HepG2 (cell line): ENCODE data around the gene LYPLA2. TPM values are rescaled to one million over a fixed set of nuclear protein-coding genes. Genes with fewer than 3 reads are reported as not detected.
A peak's percentile ranks its signal among the peaks of the same experiment; 100 is the strongest.

Source experiments
- ATAC-seq: fragments of 200-7000 bp; cut with Tn5 transposase; 3 replicates; pipeline ENCODE4 v1.9.1; 2020; ENCODE audit warnings: mild to moderate bottlenecking, moderate library complexity
- BruUV-seq: library from RNA; stranded (reverse); fragments of 400-500 nt; replicated peaks from 2 replicates; lab custom pipeline; 2021; lab: Mats Ljungman, UMichigan
- CTCF ChIA-PET: fragments of 300-600 bp; formaldehyde crosslinking; extraction: SDS; loops from one replicate; lab custom pipeline; 2021; ENCODE audit warnings: low total read pairs, inconsistent platforms, low intra/inter-chr PET ratio; lab: Yijun Ruan, JAX
- POLR2A ChIA-PET: fragments of 350-600 bp; sonication (Branson Sonifier 250); formaldehyde crosslinking; loops from one replicate; lab custom pipeline; 2020; ENCODE audit warnings: antibody characterized with exemption, inconsistent platforms; lab: Yijun Ruan, JAX
- DNase-seq: peaks from one replicate; pipeline ENCODE4 v3.0.0-alpha.2; 2015; ENCODE audit warnings: low spot score
- FAIRE-seq: peaks from 3 replicates; lab custom pipeline; 2011; peaks lifted over from hg19 to GRCh38; lab: Jason Lieb, UNC
- H2AFZ ChIP-seq: one replicate; pipeline ENCODE4 v1.6.1; 2011; ENCODE audit warnings: low read length, inconsistent platforms
- H3K27ac ChIP-seq: fragments of 300-600 bp; 3 replicates; pipeline ENCODE4 v1.8.0; 2011; ENCODE audit warnings: mixed run types, mild to moderate bottlenecking, mixed read lengths, low read length, inconsistent platforms; ENCODE audit not compliant: insufficient read depth; ENCODE audit errors: extremely low read length
- H3K27me3 ChIP-seq, 2 experiments: fragments of 200-600 bp in 1 of 2; 2 replicates in 1 of 2; 3 replicates in 1 of 2; pipeline versions ENCODE4 v1.6.0 to v1.8.0; 2011; ENCODE audit warnings: low read length in 2 of 2, mild to moderate bottlenecking in 2 of 2, moderate library complexity in 2 of 2, inconsistent platforms in 1 of 2; ENCODE audit not compliant: insufficient read depth in 2 of 2, control insufficient read depth in 1 of 2
- H3K36me3 ChIP-seq, 2 experiments: fragments of 200-600 bp in 1 of 2; replicated peaks in 1 of 2; 2 replicates in 1 of 2; 3 replicates in 1 of 2; pipeline versions ENCODE4 v1.5.1 to v1.8.0; 2011; ENCODE audit warnings: low read length in 2 of 2, inconsistent platforms in 1 of 2; ENCODE audit not compliant: insufficient read depth in 2 of 2, control insufficient read depth in 1 of 2
- H3K4me1 ChIP-seq: 2 replicates; pipeline ENCODE4 v1.5.1; 2012; ENCODE audit warnings: low read length, inconsistent platforms; ENCODE audit not compliant: insufficient read depth
- H3K4me2 ChIP-seq: 2 replicates; pipeline ENCODE4 v1.6.0; 2011; ENCODE audit warnings: low read depth, low read length, inconsistent platforms
- H3K4me3 ChIP-seq, 3 experiments: fragments of 200-600 bp in 1 of 3; sonication (generic), shearing (Covaris generic) in 1 of 3; replicated peaks in 1 of 3; 2 replicates each; pipeline ENCODE4 v1.5.1; 2011 to 2016; ENCODE audit warnings: low read length in 3 of 3, inconsistent platforms in 2 of 3, low read depth in 2 of 3, mild to moderate bottlenecking in 2 of 3, control low read depth in 1 of 3, mixed read lengths in 1 of 3; ENCODE audit not compliant: insufficient read depth in 1 of 3
- H3K79me2 ChIP-seq: one replicate; pipeline ENCODE4 v1.6.1; 2011; ENCODE audit warnings: low read length, inconsistent platforms; ENCODE audit not compliant: insufficient read depth
- H3K9ac ChIP-seq: 2 replicates; pipeline ENCODE4 v1.6.0; 2011; ENCODE audit warnings: mild to moderate bottlenecking, low read depth, low read length, inconsistent platforms; ENCODE audit not compliant: insufficient read depth
- H3K9me3 ChIP-seq: 2 replicates; pipeline ENCODE4 v1.5.1; 2012; ENCODE audit warnings: mild to moderate bottlenecking, low read length
- H4K20me1 ChIP-seq: 2 replicates; pipeline ENCODE4 v1.6.0; 2011; ENCODE audit warnings: inconsistent platforms, mild to moderate bottlenecking, low read length, moderate library complexity; ENCODE audit not compliant: insufficient read depth
- AGO2 ChIP-seq: fragments of 200-400 bp; formaldehyde crosslinking; optimal IDR thresholded peaks from 2 replicates; pipeline ENCODE3; 2017; ENCODE audit warnings: mild to moderate bottlenecking, low read depth, low read length, moderate library complexity
- CTCF ChIP-seq: sonication (generic); formaldehyde crosslinking; IDR thresholded peaks from 2 replicates; pipeline ENCODE4 v1.5.0; 2020; ENCODE audit warnings: mild to moderate bottlenecking, missing genetic modification reagents, moderate library complexity
- KLF6 ChIP-seq: IDR thresholded peaks from 2 replicates; pipeline ENCODE4 v1.8.0; 2016; ENCODE audit warnings: missing biosample characterization, missing genetic modification reagents
- NONO ChIP-seq, 2 experiments: fragments of 450-650 bp in 1 of 2; sonication (generic) in 1 of 2; formaldehyde crosslinking in 1 of 2; IDR thresholded peaks in 1 of 2; conservative IDR thresholded peaks in 1 of 2; 2 replicates each; pipeline versions ENCODE4 v1.6.1 to v1.8.0; 2017 to 2022; ENCODE audit warnings: mild to moderate bottlenecking in 1 of 2, missing genetic modification reagents in 1 of 2, moderate library complexity in 1 of 2
- POLR2AphosphoS5 ChIP-seq: IDR thresholded peaks from 2 replicates; pipeline ENCODE4 v1.6.1; 2012; ENCODE audit warnings: low read depth, low read length
- RBM39 ChIP-seq: fragments of 200-400 bp; formaldehyde crosslinking; IDR thresholded peaks from one replicate; pipeline ENCODE4 v1.6.1; 2018; ENCODE audit warnings: antibody characterized with exemption, mild to moderate bottlenecking, low read depth, low read length; ENCODE audit not compliant: poor library complexity, severe bottlenecking
- SETDB1 ChIP-seq: sonication (generic); formaldehyde crosslinking; IDR thresholded peaks from 2 replicates; pipeline ENCODE4 v1.5.1; 2020; ENCODE audit warnings: missing genetic modification reagents, mild to moderate bottlenecking, borderline replicate concordance
- TFDP2 ChIP-seq: sonication (generic); formaldehyde crosslinking; IDR thresholded peaks from 2 replicates; pipeline ENCODE4 v1.4.0; 2020; ENCODE audit warnings: missing genetic modification reagents
- ZBTB33 ChIP-seq: sonication (generic); formaldehyde crosslinking; IDR thresholded peaks from 2 replicates; pipeline ENCODE4 v1.4.0; 2020; ENCODE audit warnings: missing genetic modification reagents
- ZBTB38 ChIP-seq: sonication (generic); formaldehyde crosslinking; IDR thresholded peaks from 2 replicates; pipeline ENCODE4 v1.5.1; 2020; ENCODE audit warnings: mild to moderate bottlenecking, missing genetic modification reagents
- ZMAT3 ChIP-seq: sonication (generic); formaldehyde crosslinking; conservative IDR thresholded peaks from 2 replicates; pipeline ENCODE4 v1.7.0; 2021; ENCODE audit warnings: missing genetic modification reagents
- WGBS: methylation state at CpG from one replicate; pipeline ENCODE4 v1.1.6; 2017; ENCODE audit warnings: low lambda C conversion rate; 5-methylcytosine and 5-hydroxymethylcytosine counted together
- in situ Hi-C: cut with HindIII; loops from 2 replicates; pipeline ENCODE4 v1.10.0; 2017; ENCODE audit warnings: low pct_unique_long_range_greater_than_20kb; ENCODE audit not compliant: extremely low pct_ligation_motif_present
- intact Hi-C: fragments of 100-400 bp; cut with micrococcal nuclease; formaldehyde crosslinking; loops from one replicate; pipeline ENCODE4 v1.10.0; 2022; ENCODE audit not compliant: unreplicated experiment
- polyA plus RNA-seq, 8 experiments: library from polyadenylated mRNA; depleted of rRNA in 3 of 8; stranded (reverse) in 7 of 8; unstranded in 1 of 8; fragments of >200 nt; fragmentation: Illumina TruSeq in 4 of 8; extraction: Trizol in 4 of 8; gene quantifications; 2 replicates each; pipeline versions ENCODE4 v1.2.1 to v1.2.3, GENCODE V29; 2011 to 2016; ENCODE audit warnings: low read depth in 4 of 8, missing spikeins in 1 of 8, mixed read lengths in 1 of 8; ENCODE audit not compliant: insufficient read depth in 1 of 8
- total RNA-seq, 5 experiments: library from RNA; depleted of rRNA; stranded (reverse); fragments of >200 nt; fragmentation: Illumina TruSeq; extraction: Trizol; gene quantifications; 2 replicates each; pipeline ENCODE4 v1.2.3, GENCODE V29; 2016; ENCODE audit warnings: low read depth in 1 of 5

LYPLA2 gene
- total and polyA plus RNA-seq, 2 of the 13 experiments (the other 11 are each of a cell fraction or from before 2014, with no cell fraction given): 72.1 to 73.2 TPM

GRCh38 chr1:23798662-23799142, 7.8 kb downstream of the LYPLA2 start:
- Histone ChIP-seq H3K27ac (peak overlapping the region; percentile 95), H4K20me1 (peaks cover 9% of the 10 kb centered on the region; the same call in 1 of the 2 replicates), H3K4me3 (peak overlapping the region in 1 of 3 experiments; percentile 92; a peak in 2 of 6 replicates), H3K4me1 (peaks cover 47% of the 10 kb centered on the region), H3K9me3 (no peaks in the 10 kb centered on the region), H3K9ac (peak overlapping the region; percentile 93), H3K36me3 (peaks cover 9 to 35% of the 10 kb centered on the region in 2 experiments; a peak in 4 of 5 replicates)
- CTCF ChIA-PET: no interaction called here
- no peak for FAIRE-seq
- WGBS: 100% methylated on average over 3 of the region's 12 CpGs
- TF ChIP-seq POLR2AphosphoS5 (peak; percentile 29; the same call in 1 of the 2 replicates), ZBTB33 (peak; percentile 91), RBM39 (peak; percentile 7), SETDB1 (no peak), NONO (IDR thresholded peaks at IDR 0.05) (no peak), NONO (CRISPR knock-in tag; conservative IDR thresholded peaks at IDR 0.05) (0 out of 2 replicates have a peak, but pooled peaks have one; percentile 26), KLF6 (CRISPR knock-in tag) (no peak), CTCF (CRISPR knock-in tag) (peak; percentile 48), ZBTB38 (peak; percentile 82; the same call in 1 of the 2 replicates), TFDP2 (CRISPR knock-in tag) (no peak), AGO2 (peak; percentile 75), ZMAT3 (CRISPR knock-in tag) (0 out of 2 replicates have a peak, but pooled peaks have one; percentile 13)
- TF ChIP-seq, all 625 proteins: peak for 8
- no peak for ATAC-seq
- in situ Hi-C loops (no loop called here), intact Hi-C loops (loop anchor here (1.0 kb wide), 1 partner anchor 26 kb away; no protein-coding TSS in a partner anchor)
- H3K27me3 ChIP-seq: no peaks in the 10 kb centered on the region; a peak in 1 of 5 replicates
- peak overlapping the region; percentile 94 for H3K4me2 ChIP-seq
- BruUV-seq: no TSS peak
- no peak overlapping the region for H2AFZ ChIP-seq
- POLR2A ChIA-PET: interaction anchor here (0.7 to 10.9 kb wide), 9 partner anchors 8 to 223 kb away, joined by 3 to 154 read pairs (median 6); partner anchors contain the start of genes HMGCL, LYPLA2, PITHD1 and RPL11
- no peak for DNase-seq
- peaks cover 9% of the 10 kb centered on the region for H3K79me2 ChIP-seq
